BE2C (cell line): ENCODE results near the gene GATAD2A.
"Not testable (repeated sequence)": the region's sequence is repeated elsewhere in the genome, so short reads cannot be mapped to it uniquely, and the experiment has no call there.

ENCODE experiments used
- DNase-seq: peaks from one replicate; pipeline ENCODE4 v3.0.0-alpha.2; 2020
- H3K27me3 ChIP-seq: fragments of 250-450 bp; sonication (Bioruptor Pico); 2 replicates; pipeline ENCODE4 v1.5.1; 2020; ENCODE audit warnings: mild to moderate bottlenecking
- H3K36me3 ChIP-seq: fragments of 250-450 bp; sonication (Bioruptor Pico); 2 replicates; pipeline ENCODE4 v1.5.1; 2020; ENCODE audit warnings: mild to moderate bottlenecking
- H3K4me1 ChIP-seq: fragments of 250-450 bp; sonication (Bioruptor Pico); 2 replicates; pipeline ENCODE4 v1.5.1; 2020
- H3K4me3 ChIP-seq: 2 replicates; pipeline ENCODE4 v1.5.1; 2011; ENCODE audit warnings: low read depth, low read length
- H3K9me3 ChIP-seq: fragments of 250-450 bp; sonication (Bioruptor Pico); 2 replicates; pipeline ENCODE4 v1.5.1; 2020
- TF ChIP-seq, protein P1 (sequence below): IDR thresholded peaks from 2 replicates; pipeline ENCODE4 v1.5.1; 2012; ENCODE audit warnings: mild to moderate bottlenecking, low read depth, low read length

GATAD2A gene

DNA sequence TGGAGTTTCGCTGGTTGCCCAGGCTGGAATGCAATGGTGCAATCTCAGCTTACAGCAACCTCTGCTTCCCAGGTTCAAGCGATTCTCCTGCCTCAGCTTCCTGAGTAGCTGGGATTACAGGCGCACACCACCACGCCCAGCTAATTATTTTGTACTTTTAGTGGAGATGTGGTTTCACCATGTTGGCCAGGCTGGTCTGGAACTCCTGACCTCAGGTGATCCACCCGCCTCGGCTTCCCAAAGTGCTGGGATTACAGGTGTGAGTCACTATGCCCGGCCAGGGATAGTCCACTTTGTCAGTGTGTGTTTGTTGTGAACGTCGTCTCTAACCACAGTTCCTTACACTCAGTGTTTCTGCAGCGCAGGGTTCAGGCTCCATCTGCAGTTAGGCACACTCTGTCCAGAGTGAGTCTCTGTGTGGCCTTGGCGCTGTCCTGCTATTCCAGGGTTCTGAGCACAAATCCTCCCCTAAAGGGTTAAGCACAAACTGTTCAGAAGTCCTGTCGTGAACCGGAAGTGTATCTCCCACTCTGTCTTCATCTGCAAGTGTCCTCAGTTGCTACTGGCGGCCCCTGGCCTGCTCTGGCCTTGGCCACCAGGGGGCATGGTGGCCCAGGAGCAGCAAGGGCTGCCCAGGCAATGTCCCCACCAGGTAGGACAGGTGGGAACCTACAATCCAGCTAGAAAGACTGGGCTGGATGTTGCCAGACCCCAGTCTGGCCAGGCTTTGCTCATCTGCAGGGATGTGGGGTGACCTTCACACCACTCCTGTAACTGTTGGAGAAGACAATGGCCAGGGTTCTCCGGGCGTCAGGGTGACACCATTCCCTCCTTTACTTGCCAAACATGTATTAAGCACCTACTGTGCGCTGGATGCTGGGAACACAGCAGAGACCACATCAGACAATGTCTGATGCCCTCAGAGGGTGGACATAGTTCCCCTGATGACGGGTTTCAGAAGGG, 38.8 kb upstream of the GATAD2A start:
- H3K36me3 ChIP-seq, result no peaks in the 10 kb centered on the region
- H3K4me3 ChIP-seq, result peak overlapping the region; percentile 3; the same call in 1 of the 2 replicates
- H3K27me3 ChIP-seq, result no peaks in the 10 kb centered on the region
- H3K9me3 ChIP-seq, result no peaks in the 10 kb centered on the region
- TF ChIP-seq, protein P1, sequence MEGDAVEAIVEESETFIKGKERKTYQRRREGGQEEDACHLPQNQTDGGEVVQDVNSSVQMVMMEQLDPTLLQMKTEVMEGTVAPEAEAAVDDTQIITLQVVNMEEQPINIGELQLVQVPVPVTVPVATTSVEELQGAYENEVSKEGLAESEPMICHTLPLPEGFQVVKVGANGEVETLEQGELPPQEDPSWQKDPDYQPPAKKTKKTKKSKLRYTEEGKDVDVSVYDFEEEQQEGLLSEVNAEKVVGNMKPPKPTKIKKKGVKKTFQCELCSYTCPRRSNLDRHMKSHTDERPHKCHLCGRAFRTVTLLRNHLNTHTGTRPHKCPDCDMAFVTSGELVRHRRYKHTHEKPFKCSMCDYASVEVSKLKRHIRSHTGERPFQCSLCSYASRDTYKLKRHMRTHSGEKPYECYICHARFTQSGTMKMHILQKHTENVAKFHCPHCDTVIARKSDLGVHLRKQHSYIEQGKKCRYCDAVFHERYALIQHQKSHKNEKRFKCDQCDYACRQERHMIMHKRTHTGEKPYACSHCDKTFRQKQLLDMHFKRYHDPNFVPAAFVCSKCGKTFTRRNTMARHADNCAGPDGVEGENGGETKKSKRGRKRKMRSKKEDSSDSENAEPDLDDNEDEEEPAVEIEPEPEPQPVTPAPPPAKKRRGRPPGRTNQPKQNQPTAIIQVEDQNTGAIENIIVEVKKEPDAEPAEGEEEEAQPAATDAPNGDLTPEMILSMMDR, result peak; percentile 96
- DNase-seq, result peak; percentile 75
- no peaks in the 10 kb centered on the region for H3K4me1 ChIP-seq

DNA sequence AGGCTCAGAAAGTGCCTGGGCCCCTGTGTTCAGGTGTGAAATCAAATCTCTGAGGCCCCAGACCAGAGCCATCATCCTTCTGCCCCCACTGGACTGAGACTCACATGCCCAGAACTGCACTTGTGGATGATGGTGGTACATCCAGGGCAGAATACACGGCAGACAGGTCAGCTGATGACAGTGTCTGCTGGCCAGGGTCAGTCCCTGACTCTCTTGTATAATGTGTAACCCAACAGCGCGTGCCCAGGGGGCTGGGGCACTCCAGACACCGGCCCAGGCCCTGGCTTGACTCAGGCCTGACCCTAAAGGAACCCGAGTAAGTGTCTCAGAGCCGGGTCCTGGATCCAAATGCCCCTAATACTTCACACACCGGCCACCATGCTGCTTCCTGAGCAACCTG, 37.4 kb upstream of the GATAD2A start:
- Histone ChIP-seq H3K4me3 (no peak overlapping the region), H3K9me3 (no peaks in the 10 kb centered on the region), H3K27me3 (no peaks in the 10 kb centered on the region), H3K36me3 (no peaks in the 10 kb centered on the region), H3K4me1 (no peaks in the 10 kb centered on the region)
- TF ChIP-seq, protein P1, result no peak
- DNase-seq, result no peak

DNA sequence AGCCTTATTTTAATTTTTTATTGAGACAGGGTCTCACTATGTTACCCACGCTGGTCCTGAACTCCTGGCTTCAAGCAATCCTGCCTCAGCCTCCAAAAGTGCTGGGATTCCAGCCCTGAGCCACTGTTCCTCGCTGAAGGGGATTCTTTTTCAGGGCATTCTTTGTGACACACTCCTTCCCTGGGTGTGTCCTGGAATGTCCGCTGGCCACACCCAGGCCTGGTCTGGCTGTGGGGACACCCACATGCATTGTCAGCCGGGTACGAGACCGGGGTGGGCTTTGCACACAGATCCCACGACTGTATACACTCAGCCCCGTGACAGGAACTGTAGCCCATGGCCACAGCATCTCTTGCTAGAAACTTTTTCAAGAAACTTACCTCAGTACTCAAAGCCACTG, 34.4 kb upstream of the GATAD2A start:
- Histone ChIP-seq H3K36me3 (no peaks in the 10 kb centered on the region), H3K27me3 (no peaks in the 10 kb centered on the region), H3K4me1 (no peaks in the 10 kb centered on the region), H3K9me3 (no peaks in the 10 kb centered on the region), H3K4me3 (no peak overlapping the region)
- TF ChIP-seq, protein P1, result no peak
- DNase-seq, result no peak

DNA sequence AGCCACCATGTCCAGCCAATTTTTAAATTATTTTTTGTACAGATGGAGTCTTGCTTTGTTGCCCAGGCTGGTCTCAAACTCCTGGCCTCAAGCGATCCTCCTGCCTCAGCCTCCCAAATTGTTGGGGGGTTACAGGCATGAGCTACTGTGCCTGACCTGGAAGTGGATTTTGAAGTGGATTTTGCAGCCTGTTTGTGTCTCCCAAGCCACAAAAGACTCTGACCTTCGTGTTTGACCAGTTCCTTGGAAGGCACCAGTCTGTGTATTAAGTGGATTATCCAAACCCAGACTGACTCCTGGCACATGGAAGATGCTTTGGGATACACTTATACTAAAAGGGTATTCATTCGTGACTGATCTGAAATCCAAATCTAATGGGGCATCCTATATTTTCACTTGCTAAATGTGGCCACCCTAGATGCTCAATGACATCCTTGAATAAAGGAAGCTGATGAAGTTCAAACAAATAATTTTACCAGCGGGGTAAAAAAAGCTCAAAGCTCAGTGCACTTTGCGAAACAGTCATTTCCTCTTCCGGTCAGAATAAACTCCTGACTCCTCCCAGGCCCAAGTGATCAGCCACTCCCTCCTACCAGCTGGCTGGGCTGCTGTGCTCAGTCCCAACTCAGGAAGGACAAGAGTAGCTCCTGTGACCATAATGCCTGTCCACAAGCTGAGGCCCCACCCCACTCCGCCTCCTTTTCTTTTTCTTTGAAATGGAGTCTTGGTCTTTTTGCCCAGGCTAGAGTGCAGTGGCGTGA, 32.6 kb upstream of the GATAD2A start:
- TF ChIP-seq, protein P1, result no peak
- Histone ChIP-seq H3K27me3 (no peaks in the 10 kb centered on the region), H3K4me1 (peaks cover 4% of the 10 kb centered on the region), H3K36me3 (no peaks in the 10 kb centered on the region), H3K4me3 (no peak overlapping the region), H3K9me3 (no peaks in the 10 kb centered on the region)
- DNase-seq, result no peak

DNA sequence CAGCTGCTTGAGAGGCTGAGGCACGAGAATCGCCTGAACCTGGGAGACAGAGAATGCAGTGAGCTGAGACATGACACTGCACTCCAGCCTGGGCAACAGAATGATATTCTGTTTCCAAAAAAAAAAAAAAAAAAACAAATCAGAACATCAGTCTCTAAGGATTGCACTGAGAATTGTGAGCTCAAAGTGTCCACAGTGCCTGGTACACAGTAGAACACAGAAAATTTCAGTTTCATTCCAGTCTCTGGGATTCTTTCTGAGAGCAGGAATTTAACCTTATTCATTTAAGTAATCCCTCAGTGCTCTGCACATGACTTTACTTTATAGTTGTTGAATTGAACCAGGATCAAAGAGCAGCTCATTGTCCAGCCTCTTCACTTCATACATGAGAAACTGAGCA, 25.9 kb upstream of the GATAD2A start:
- Histone ChIP-seq H3K36me3 (no peaks in the 10 kb centered on the region), H3K4me3 (no peak overlapping the region), H3K4me1 (peaks cover 4% of the 10 kb centered on the region), H3K9me3 (0 out of 2 replicates have a peak, but pooled peaks cover 2% of the 10 kb centered on the region), H3K27me3 (no peaks in the 10 kb centered on the region)
- DNase-seq, result no peak
- TF ChIP-seq, protein P1, result no peak

DNA sequence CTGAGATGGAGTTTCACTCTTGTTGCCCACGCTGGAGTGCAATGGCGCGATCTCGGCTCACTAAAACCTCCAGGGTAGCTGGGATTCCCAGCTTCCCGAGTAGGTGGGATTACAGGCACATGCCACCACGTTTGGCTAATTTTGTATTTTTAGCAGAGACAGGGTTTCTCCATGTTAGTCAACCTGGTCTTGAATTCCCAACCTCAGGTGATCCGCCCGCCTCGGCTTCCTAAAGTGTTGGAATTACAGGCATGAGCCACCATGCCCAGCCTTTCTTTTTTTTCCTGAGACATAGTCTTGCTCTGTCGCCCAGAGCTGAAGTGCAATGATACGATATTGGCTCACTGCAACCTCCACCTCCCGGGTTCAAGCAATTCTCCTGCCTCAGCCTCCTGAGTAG, 25.2 kb upstream of the GATAD2A start:
- not testable (repeated sequence) for H3K4me1 ChIP-seq, DNase-seq, H3K9me3 ChIP-seq, H3K27me3 ChIP-seq, H3K36me3 ChIP-seq, H3K4me3 ChIP-seq
